Right ventricle myocardium superior (tissue), 1 donor: ENCODE results near the gene ADGRF5. TPM values are rescaled to one million over a fixed set of nuclear protein-coding genes. Genes with fewer than 3 reads are reported as not detected.
A peak's percentile ranks its signal among the peaks of the same experiment; 100 is the strongest.
"Not testable (repeated sequence)": the region's sequence is repeated elsewhere in the genome, so short reads cannot be mapped to it uniquely, and the experiment has no call there.

Source experiments
- ATAC-seq: fragments of 200-7000 bp; cut with Tn5 transposase; one replicate; pipeline ENCODE4 v1.9.1; 2020; ENCODE audit warnings: mild to moderate bottlenecking; ENCODE audit not compliant: poor library complexity
- DNase-seq: peaks from one replicate; pipeline ENCODE4 v3.0.0-alpha.2; 2020
- intact Hi-C: fragments of 100-400 bp; cut with DNase I; formaldehyde crosslinking; loops from one replicate; pipeline ENCODE4 v1.11.2; 2022
- total RNA-seq: library from RNA; stranded (reverse); fragmentation: NEBNext Ultra II Directional; extraction: Animal tissue kit (Norgen Biotek cat#: 25700); gene quantifications from one replicate; pipeline ENCODE4 v1.2.1, GENCODE V29; 2021
- donor health status: DM: no; HTN: yes; CAD: no; lungs with severe emphysema.

The ADGRF5 gene
- total RNA-seq, 1 donor from 2014 or later = 41.1 TPM

GRCh38 chr6:46849361-46849690 is 72.4 kb downstream of the ADGRF5 start:
- ATAC-seq (peak; percentile 14), DNase-seq (no peak)
- intact Hi-C loops = loop anchor here (2.0 to 5.0 kb wide), 2 partner anchors 199 to 463 kb away; no protein-coding TSS in a partner anchor

DNA sequence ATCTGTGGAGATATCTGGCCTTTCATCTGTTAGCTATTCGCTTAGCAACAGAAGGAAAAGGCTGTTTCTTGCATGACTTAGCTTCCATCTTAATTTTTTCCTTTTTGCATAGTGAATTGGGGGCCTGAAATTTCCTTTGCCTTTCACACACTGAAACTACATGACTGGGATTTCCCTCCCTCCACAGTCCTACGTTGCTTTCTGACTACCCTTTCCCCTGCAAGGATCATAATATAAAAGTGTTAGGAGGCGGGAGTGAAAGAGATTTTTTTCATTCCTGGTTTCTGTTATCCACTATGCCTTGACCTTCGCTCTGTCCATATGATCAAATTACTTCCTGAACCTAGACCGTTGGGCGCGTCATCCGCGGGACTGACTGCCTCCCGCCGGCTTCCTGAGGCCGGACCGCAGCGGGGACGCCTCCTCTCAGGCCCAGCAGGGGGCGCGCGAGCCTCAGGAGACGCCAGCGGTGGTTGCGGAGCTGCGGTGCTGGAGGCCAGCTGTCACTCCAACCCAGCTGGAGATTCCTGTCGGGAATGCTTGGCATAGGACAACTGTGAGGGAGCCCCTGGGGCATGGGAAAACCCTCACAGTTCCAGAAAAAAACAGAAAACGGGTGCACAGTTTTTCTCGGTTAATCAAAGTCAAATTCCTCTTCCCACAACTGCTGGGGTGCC is 72.9 kb downstream of the ADGRF5 start:
- intact Hi-C loops = loop anchor here (2.0 to 5.0 kb wide), 2 partner anchors 200 to 463 kb away; no protein-coding TSS in a partner anchor
- ATAC-seq = peak; percentile 98

GRCh38 chr6:46845126-46845525 is 76.6 kb downstream of the ADGRF5 start:
- ATAC-seq = no peak
- intact Hi-C loops = loop anchor here (5.0 kb wide), 1 partner anchor 467 kb away; no protein-coding TSS in a partner anchor
- DNase-seq = no peak

More for the DNA sequence above, 72.9 kb downstream of the ADGRF5 start:
- DNase-seq = peak; percentile 93

DNA sequence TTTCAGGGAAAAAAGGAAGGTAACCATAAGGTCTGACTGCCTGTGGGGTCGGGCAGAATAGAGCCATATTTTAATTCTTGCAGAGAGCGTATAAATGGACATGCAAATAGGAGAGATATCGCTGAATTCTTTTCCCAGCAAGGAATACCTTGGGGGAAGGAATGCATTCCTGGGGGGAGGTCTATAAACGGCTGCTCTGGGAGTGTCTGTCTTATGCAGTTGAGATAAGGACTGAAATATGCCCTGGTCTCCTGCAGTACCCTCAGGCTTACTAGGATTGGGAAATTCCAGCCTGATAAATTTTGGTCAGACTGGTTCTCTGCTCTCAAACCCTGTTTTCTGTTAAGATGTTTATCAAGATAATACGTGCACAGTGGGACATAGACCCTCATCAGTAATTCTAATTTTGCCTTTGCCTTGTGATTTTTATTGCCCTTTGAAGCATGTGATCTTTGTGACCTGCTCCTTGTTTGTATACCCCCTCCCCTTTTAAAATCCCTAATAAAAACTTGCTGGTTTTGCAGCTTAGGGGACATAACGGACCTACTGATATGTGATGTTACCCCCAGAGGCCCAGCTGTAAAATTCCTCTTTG is 79.4 kb downstream of the ADGRF5 start:
- intact Hi-C loops, ATAC-seq, DNase-seq: not testable (repeated sequence)

- no peak for DNase-seq
- intact Hi-C loops = no loop called here
- ATAC-seq = no peak
These were observed 83.7 kb downstream of the ADGRF5 start for GRCh38 chr6:46838033-46838432.

GRCh38 chr6:46834991-46835390 is 86.7 kb downstream of the ADGRF5 start:
- ATAC-seq, DNase-seq, intact Hi-C loops: not testable (repeated sequence)

- DNase-seq, ATAC-seq, intact Hi-C loops: not testable (repeated sequence)
These were observed 87.4 kb downstream of the ADGRF5 start for GRCh38 chr6:46834257-46834916.

DNA sequence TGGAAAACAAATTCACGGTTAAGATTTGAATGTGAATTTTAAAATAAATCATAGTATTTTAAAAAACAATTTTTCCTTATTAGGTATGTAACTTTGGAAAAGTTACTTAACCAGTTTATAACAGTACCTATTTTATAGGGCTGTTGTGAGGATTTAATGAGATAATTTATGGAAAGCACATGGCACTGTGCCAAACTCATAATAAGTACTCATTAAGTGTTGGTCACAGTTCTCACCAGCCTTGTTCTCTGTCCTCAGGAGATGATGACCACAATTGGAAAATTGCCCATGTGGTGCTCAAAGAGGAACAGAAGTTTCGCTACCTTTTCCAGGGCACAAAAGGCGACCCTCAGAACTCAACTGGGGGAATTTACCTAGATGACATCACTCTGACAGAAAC is 88.9 kb downstream of the ADGRF5 start:
- intact Hi-C loops = no loop called here
- ATAC-seq (no peak), DNase-seq (no peak)

- intact Hi-C loops = no loop called here
- DNase-seq (no peak), ATAC-seq (no peak)
These were observed 92.8 kb downstream of the ADGRF5 start for GRCh38 chr6:46828939-46829338.

DNA sequence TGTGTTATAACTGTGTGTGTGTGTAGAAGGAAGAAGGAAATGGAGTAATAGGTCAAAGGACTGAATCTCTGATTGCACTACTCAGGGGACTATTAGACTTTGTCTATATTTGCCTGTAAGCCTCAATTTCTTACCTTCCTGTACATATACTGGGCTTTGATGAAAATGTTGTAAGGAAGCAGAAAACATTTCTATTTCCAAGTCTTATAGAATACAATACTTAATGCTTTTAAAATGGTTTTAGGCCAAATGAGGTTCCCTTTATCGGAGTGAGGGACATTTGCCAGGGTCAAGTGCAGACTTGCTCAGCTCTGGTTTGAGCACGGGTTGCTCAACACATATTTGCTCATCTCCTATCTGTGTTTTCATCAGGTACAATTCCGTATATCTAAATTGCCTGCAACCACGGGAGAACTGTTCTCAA is 100.3 kb downstream of the ADGRF5 start:
- ATAC-seq (no peak), DNase-seq (no peak)
- intact Hi-C loops = no loop called here

DNA sequence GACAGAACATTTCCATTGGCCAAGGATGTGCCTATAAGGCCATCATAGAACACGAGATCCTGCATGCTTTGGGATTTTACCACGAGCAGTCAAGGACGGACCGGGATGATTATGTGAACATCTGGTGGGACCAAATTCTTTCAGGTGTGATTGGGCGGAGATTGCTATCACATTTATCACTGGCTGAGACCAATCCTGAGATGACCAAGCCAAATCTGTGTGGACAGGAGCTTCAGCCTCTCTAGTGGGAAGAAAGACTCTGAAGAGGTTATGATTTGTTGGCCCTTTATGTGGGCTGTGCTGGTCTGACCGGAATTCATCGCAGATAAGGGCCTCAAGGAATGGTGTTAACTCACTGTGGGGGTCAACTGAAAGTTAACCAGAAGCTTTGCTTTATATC is 102.2 kb downstream of the ADGRF5 start:
- no peak for ATAC-seq
- intact Hi-C loops = no loop called here

DNA sequence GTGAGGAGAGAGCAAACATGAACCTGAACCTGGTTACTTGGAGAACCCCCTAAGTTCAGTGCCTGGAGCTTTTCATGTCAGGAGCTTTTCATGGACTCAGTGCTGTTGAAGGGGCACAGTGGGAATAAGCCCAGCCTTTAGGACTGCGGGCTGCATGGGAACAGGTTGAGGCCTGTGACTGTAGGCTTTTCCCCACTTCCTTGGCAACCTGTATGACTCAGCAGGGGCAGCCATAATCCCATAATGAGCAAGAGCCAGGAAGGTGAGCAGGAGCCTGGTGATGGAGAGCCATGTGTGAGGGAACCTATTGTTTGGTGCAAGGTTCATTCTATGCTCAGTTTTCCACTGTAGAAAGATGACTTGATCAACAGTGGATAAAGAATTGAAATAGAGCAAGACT is 105.1 kb downstream of the ADGRF5 start:
- ATAC-seq = no peak
- intact Hi-C loops = no loop called here
- DNase-seq = no peak

More for the DNA sequence above, 102.2 kb downstream of the ADGRF5 start:
- DNase-seq = no peak

GRCh38 chr6:46815130-46815529 is 106.6 kb downstream of the ADGRF5 start:
- ATAC-seq (no peak), DNase-seq (no peak)
- intact Hi-C loops = no loop called here

DNA sequence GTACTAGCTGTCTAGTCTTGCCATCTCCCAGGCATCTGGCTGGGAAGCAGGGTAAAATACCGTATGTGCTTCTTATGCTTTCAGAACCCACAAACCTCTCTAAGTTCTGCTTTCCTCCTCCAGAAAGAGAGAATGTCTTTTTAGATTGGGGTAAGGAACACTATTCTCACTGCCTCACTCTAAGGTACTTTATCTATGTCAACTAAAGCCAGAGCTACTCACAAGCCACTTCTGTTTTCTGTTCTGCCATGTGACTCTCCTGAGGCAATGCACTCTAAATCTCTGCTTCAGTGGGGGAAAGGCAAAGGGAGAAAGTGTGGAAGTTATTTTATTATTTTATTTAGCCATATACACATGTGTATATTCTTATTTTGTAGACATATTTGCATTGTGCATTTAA is 112.9 kb downstream of the ADGRF5 start:
- no peak for ATAC-seq
- intact Hi-C loops = no loop called here
- DNase-seq = no peak

Other genes starting within 250 kb of the ADGRF5 start
- 0.32 TPM for gene TDRD6, start 234.1 kb downstream of the ADGRF5 start, total RNA-seq
- gene PLA2G7, start 186.6 kb downstream of the ADGRF5 start, total RNA-seq = 0.27 TPM
- not detected for gene ANKRD66, start 175.0 kb downstream of the ADGRF5 start, total RNA-seq
- not detected for gene MEP1A, start 128.5 kb downstream of the ADGRF5 start, total RNA-seq
- gene ADGRF1, start 120.4 kb upstream of the ADGRF5 start, total RNA-seq = not detected